ENCODE results near the gene TRAPPC5.

TRAPPC5 gene

GRCh38 chr19:7699417-7700401, 19.1 kb downstream of the TRAPPC5 start:
- DNase-seq (ENCODE audit: low read depth in 2 of 2), result no peak

GRCh38 chr19:7701049-7701653, 20.5 kb downstream of the TRAPPC5 start:
- DNase-seq (ENCODE audit: low read depth in 2 of 2), result no peak

- DNase-seq (ENCODE audit: low read depth in 2 of 2), result no peak
These were observed 21.2 kb downstream of the TRAPPC5 start, which contains the start of gene FCER2 for GRCh38 chr19:7701654-7702457. TSS of gene FCER2 (minus strand) at chr19:7702131. CDS start at chr19:7699760, 2,371 bp downstream.

DNA sequence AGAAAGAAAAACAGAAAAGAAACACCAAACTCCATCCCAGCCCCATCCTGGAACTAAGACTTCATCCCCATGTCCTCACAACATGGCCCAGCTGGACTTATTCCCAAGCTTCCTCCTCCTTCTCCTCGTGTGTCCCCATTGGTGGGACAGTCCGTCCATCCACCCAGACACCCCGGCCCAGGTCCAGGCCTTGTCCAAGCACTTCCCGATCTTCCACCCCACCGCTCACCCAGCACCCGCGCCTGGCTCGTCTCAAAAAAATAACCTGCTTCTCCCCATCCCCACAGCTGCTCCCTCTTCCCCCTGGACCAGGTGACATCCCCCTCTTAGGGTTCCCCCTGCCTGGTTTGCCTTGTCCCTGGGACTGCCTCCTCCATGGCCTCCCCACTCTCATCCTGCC, 22.7 kb downstream of the TRAPPC5 start:
- DNase-seq (ENCODE audit: low read depth in 2 of 2), result no peak

DNA sequence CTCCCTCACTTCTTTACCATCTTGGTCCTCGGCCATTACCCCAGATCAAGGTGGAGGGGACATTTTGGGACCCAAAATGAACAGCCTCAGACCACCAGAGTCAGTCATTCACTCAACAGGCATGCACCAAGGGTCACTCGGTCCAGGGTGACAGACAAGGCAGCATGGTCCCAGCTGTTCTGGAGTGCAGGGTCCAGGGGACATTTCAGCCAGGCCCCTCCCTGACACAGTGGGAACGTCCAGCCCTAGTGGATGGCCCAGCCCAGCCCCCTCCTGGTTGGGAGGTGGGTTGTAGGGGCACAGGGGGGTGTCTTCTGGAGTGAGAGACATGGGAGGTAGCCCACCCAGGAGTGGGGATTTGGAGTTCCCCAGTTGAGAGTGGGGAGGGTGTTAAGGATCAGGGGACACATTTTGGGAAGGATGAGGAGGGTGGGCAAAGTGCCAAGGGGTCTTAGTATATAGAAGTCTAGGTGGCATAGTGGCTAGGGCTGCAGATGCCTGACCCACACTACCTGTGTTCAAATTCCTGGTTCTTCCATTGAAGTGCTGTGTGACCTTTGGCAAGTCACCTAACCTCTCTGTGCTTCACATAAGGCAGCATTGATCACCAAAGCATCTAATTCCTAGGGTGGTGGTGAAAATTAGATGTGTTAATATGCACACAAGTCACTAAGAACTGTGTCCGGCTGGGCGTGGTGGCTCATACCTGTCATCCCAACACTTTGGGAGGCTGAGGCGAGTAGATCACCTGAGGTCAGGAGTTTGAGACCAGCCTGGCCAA, 23.8 kb downstream of the TRAPPC5 start:
- no peak for DNase-seq (ENCODE audit: low read depth in 2 of 2)

DNA sequence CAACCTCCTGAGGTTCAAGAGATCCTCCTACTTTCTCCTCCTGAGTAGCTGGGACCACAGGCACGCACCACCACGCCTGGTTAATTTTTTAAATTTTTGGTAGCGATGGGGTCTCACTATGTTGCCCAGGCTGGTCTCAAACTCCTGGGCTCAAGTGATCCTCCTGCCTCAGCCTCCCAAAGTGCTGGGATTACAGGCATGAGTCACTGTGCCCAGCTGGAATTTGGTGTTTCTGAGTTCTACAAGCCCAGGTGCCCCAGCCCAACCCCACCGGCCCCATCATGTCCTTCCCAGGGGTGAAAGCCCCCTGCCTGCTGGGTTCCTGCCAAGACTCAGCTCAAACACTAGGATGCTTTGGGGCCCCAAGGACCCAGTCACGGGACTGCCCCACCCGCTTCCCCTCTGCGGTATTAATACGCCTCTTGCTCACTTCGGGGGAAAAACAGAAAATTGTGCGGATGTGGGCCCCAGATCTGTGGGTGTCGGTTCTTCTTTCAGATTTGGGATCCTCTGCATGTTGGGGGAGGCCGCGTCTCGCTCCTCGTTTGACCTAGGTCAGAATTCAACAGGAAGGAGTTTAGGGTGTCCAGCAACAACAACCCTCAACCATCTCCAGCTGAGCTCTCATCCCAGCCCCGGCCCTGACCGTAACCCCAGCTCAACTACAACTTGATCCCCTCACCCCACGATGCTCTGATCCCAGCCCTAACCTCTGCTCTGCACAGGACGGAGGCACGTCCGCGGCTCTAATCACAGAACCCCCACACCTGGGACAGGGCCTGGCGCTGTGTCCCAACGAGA, 25.0 kb downstream of the TRAPPC5 start:
- peak; percentile 25 to 48 for DNase-seq (ENCODE audit: low read depth in 2 of 2)

GRCh38 chr19:7706188-7706954, 25.7 kb downstream of the TRAPPC5 start:
- no peak for DNase-seq (ENCODE audit: low read depth in 2 of 2)

GRCh38 chr19:7706955-7707456, 26.4 kb downstream of the TRAPPC5 start:
- DNase-seq (ENCODE audit: low read depth in 2 of 2), result no peak

GRCh38 chr19:7709932-7710460, 29.4 kb downstream of the TRAPPC5 start:
- no peak for DNase-seq (ENCODE audit: low read depth in 2 of 2)

GRCh38 chr19:7710616-7711015, 30.0 kb downstream of the TRAPPC5 start:
- DNase-seq (ENCODE audit: low read depth in 2 of 2), result no peak

- DNase-seq (ENCODE audit: low read depth in 2 of 2), result no peak
These were observed 35.0 kb downstream of the TRAPPC5 start for GRCh38 chr19:7715671-7716070.

- no peak for DNase-seq (ENCODE audit: low read depth in 2 of 2)
These were observed 36.1 kb downstream of the TRAPPC5 start for GRCh38 chr19:7716762-7717161.

- DNase-seq (ENCODE audit: low read depth in 2 of 2), result no peak
These were observed 38.0 kb downstream of the TRAPPC5 start for GRCh38 chr19:7718668-7719067.

DNA sequence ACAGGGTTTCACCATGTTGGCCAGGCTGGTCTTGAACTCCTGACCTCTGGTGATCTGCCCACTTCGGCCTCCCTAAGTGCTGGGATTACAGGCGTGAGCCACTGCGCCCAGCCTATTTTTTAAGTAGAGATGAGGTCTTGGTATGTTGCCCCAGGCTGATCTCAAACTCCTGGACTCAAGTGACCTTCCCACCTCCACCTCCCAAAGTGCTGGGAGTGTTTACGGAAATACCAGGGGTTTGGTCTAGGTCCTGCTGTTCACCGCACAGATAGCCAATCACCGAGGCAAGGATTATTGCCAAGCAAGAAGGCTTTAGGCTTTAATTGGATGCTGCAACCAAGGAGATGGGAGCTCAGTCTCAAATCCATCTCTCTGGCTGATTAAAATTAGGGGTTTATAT, 39.7 kb downstream of the TRAPPC5 start:
- no peak for DNase-seq (ENCODE audit: low read depth in 2 of 2)

DNA sequence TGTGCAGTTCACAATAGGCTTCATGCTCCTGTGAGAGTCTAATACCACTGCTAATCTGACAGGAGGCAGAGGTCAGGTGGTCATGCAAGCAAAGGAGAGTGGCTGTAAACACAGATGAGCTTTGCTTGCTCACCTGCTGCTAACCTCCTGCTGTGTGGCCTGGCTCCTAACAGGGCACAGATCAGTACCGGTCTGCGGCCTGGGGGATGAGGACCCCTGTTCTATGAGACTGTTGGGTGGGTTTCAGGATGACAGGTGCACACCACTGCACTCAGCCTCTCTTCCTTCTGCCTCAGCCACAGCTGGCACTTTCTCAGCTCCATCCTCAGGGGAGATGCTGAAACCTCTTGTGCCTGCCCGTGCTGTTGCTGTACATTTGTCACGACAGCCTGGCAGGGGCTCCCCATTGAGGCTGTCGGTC, 41.6 kb downstream of the TRAPPC5 start:
- DNase-seq (ENCODE audit: low read depth in 2 of 2), result no peak

- DNase-seq (ENCODE audit: low read depth in 2 of 2), result no peak
These were observed 45.2 kb downstream of the TRAPPC5 start for GRCh38 chr19:7725791-7726190.

- no peak for DNase-seq (ENCODE audit: low read depth in 2 of 2)
These were observed 48.6 kb downstream of the TRAPPC5 start for GRCh38 chr19:7729211-7729610.

DNA sequence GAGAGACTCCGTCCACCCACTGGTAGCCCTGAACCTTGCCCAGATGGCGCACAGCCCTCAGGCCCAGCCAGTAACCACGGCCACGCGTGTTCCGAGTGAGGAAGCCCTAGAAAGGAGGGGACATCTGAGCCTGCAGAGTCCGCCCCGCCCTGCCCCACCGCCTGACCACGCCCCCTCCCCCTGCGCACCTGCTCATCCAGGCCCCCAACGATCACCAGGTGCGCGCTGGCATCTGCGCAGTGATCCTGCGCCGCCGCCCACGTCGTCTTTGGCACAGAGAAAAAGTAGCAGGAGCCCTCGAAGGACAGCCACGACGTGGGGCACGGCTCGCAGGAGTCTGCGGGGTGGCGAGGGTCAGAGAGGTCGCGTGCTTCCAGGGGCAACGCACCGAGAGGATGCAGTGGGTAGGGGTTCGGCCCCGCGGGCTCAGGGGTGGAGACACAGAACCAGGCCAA, 49.2 kb downstream of the TRAPPC5 start:
- no peak for DNase-seq (ENCODE audit: low read depth in 2 of 2)
